HG02678 (cell line): ENCODE results near the gene GTF3C2.

Experiments used
- ATAC-seq: cut with Tn5 transposase; IDR thresholded peaks from one replicate; pipeline ENCODE4 v1.9.1; 2021; ENCODE audit warnings: mild to moderate bottlenecking, moderate library complexity; ENCODE audit not compliant: unreplicated experiment

Gene GTF3C2

GRCh38 chr2:27356382-27357181 is at the start of gene GTF3C2:
Gene GTF3C2, minus strand, starts transcription at chr2:27356764. Its CDS starts 13,210 bp downstream, at chr2:27343554.
- ATAC-seq = peak; percentile 88

DNA sequence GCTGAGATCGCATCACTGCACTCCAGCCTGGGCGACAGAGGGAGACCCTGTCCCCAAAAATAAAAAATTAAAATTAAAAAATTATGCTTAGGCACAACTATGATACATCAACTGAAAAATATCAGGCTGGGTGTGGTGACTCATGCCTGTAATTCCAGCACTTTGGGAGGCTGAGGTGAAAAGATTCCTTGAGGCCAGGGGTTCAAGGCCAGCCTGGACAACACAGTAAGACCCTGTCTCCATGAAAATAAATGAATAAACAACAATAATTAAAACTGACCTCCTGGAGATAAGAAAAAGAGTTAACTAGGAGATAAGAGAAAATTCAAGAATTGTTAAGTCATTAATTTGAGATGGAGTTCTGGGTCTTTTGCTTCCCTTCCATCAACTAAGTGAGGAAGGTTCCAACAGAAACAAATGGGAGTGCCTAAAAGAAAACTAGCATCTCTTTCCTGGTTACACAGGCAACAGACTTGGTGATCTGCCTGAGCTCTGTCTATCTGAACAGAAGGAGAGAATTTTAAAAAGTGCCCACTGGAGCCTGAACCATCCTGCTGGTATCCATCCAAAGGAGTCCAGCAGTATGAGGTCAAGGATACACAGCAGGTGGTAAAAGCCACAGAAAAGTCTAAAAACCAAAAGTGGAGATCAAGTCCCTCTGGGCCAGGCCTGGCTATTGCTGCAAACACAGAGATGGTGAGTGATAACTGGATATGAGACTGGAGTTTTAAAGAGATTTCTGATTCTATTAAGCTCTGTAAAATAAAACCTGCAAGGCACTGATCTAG is 44.0 kb upstream of the GTF3C2 start:
- no peak for ATAC-seq

- ATAC-seq = no peak
These were observed 42.4 kb upstream of the GTF3C2 start for GRCh38 chr2:27398962-27399361.

DNA sequence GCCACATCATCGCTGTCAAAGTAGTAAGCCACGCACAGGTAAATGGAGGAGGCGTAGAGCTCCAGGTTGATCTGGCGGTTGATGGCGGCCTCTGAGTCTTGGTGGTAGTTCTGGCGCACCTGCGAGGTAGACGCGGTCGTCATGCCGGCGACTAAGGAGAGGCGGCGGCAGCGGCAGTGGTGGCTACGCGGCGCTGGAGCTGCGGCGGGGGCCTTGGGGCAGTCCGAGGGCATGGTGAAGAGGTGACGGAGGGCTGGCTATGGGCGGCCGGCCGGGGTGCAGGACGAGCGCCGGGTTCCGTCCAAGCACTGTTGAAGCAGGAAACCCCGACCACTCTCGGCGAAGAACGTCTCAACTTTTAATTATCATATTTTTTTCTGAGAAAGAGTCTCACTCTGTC is 36.7 kb upstream of the GTF3C2 start:
- no peak for ATAC-seq

DNA sequence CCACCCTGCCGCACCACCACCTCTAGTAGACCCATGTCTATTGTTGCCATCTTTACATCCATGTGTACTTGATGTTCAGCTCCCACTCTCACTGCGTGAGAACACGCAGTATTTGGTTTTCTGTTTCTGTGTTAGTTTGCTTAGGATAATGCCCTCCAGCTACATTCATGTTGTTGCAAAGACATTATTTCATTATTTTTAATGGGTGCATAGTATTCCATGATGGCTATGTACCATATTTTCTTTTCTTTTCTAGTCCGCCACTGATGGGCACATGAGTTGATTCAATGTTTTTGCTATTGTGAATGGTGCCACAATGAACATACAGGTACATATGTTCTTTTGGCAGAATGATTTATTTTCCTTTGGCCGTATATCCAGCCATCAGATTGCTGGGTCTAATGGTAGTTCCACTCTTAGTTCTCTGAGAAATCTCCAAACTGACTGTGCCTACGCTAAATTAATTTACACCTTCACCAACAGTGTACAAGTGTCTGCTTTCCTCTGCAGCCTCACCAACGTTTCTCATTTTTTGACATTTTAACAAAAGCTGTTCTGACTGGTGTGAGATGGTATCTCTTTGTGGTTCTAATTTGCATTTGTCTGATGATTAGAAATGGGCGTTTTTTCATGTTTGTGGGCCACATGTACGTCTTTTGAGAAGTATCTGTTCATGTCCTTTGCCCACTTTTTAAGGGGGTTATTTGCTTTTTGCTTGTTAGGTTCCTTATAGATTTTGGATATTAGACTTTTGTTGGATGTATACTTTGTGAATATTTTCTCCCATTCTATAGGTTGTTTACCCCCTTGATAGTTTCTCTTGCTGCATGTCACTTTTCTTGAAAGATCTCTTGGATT is 34.5 kb upstream of the GTF3C2 start:
- no peak for ATAC-seq

DNA sequence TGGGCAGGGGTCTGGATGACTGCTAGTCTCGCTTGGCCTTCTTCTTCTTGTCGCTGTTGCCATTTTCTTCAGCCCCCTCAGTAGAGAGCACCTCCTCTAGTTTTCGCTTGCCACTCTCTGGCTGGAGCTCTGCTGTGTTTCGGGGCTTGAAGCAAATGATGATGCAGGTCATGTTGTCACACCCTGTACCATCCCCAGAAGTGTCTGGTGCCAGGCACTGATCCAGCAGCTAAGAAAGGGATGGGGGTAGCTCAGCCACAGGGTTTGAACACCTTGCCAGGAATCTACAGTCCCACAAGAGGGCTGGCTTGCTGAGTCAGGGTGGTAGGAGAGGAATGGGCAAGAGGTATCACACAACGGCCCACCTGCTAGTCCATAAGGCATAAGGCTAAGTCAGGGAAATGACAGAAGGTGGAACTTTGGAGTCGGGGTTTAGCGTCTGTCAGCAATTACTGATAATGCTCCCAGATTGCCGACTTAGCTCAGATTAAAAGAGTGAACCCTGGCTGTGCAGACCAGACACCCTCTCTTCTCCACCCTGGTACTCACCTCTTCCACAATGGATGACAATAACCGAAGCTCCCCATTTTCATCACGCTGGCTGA is 25.1 kb upstream of the GTF3C2 start:
- no peak for ATAC-seq

GRCh38 chr2:27380626-27381545 is 24.3 kb upstream of the GTF3C2 start, which contains the start of gene ZNF513:
Gene ZNF513, minus strand, starts transcription at chr2:27380734. Its CDS starts 208 bp downstream, at chr2:27380526.
- peak; percentile 88 for ATAC-seq

- ATAC-seq = peak; percentile 43
These were observed 23.5 kb upstream of the GTF3C2 start for GRCh38 chr2:27379836-27380625.

GRCh38 chr2:27379383-27379835 is 22.8 kb upstream of the GTF3C2 start:
- ATAC-seq = no peak

DNA sequence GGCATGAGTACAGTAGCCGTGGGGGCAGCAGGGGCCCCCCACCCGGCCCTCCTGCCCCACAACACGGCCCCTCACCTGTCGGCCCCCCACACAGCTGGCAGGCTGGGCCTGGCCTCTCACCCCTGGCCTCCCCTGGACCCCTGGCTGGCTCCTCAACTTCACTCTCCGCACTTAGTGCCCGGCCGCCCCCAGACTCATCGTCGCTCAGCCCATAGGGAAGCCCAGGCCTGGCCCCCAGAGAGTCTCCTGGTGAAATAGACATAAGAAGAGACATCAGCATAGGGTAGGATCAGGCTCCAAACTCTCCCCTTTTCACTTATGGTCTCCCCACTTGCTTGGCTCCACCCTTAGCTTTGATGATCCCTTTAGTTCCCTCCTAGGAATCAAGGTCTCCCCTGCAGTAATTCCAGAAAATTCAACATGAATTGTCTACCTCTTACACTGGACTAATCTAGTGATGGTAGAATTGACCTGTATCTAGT is 22.3 kb upstream of the GTF3C2 start:
- no peak for ATAC-seq

- ATAC-seq = no peak
These were observed 21.7 kb upstream of the GTF3C2 start for GRCh38 chr2:27378096-27378808.

GRCh38 chr2:27377618-27378095 is 21.1 kb upstream of the GTF3C2 start:
- no peak for ATAC-seq

- no peak for ATAC-seq
These were observed 20.5 kb upstream of the GTF3C2 start for GRCh38 chr2:27376866-27377617.

GRCh38 chr2:27376151-27376865 is 19.7 kb upstream of the GTF3C2 start:
- no peak for ATAC-seq

DNA sequence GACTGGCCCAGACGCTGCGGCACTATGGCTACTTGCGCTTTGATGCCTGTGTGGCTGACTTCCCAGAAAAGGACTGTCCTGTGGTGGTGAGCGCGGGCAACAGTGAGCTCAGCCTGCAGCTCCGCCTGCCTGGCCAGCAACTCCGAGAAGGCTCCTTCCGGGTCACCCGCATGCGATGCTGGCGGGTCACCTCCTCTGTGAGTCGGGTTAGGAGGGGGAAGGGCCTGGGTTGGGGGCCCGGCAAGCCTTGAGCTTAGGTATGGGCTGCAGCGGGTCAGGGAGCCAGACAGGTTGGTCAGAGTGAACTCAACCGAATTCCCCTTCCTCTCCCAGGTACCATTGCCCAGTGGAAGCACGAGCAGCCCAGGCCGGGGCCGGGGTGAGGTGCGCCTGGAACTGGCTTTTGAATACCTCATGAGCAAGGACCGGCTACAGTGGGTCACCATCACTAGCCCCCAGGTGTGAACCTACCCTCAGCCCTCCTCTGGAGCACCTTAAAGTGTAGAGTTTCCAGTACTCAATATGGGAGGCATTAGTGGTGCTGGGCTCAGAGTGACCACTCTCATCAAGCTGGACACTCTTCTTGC is 19.0 kb upstream of the GTF3C2 start:
- no peak for ATAC-seq

DNA sequence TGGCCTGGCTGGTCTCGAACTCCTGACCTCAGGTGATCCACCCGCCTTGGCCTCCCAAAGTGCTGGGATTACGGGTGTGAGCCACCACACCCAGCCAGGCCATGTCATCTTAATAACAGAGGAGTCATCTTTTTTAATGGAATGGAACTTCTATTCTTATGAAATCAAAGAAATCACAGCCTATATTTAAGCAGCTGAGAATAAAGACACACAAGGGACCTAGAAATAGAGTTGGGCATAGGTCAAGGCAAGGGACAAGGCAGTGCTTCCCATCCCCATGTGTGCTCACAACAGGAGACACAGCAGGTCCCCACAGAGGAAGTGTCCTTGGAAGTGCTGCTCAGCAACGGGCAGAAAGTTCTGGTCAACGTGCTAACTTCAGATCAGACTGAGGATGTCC is 17.0 kb upstream of the GTF3C2 start:
- ATAC-seq = no peak
